SK-N-SH (cell line): ENCODE results near the gene AGO4. TPM values are rescaled to one million over a fixed set of nuclear protein-coding genes. Genes with fewer than 3 reads are reported as not detected.

Experiments used
- CTCF ChIA-PET: fragments of 300-600, 350-600 bp; formaldehyde crosslinking; extraction: SDS; loops from one replicate; lab custom pipeline; 2021; lab: Yijun Ruan, JAX
- POLR2A ChIA-PET: fragments of 350-600 bp; sonication (Branson Sonifier 250); formaldehyde crosslinking; extraction: SDS; loops from one replicate; lab custom pipeline; 2020; ENCODE audit warnings: antibody characterized with exemption, inconsistent platforms; lab: Yijun Ruan, JAX
- DNase-seq: peaks from one replicate; pipeline ENCODE4 v3.0.0; 2012
- H2AFZ ChIP-seq: fragments of 200-600 bp; sonication (generic); 2 replicates; pipeline ENCODE4 v1.8.1; 2016; ENCODE audit warnings: antibody characterized with exemption, mild to moderate bottlenecking, low read depth
- H3F3A ChIP-seq: fragments of 200-600 bp; sonication (generic); replicated peaks from 2 replicates; pipeline ENCODE3; 2016; ENCODE audit warnings: antibody characterized with exemption, mild to moderate bottlenecking; ENCODE audit not compliant: insufficient read depth
- H3K27ac ChIP-seq, 2 experiments: fragments of 200-500 bp in 1 of 2; fragments of 200-600 bp in 1 of 2; sonication (Bioruptor generic) in 1 of 2; sonication (generic), shearing (Covaris generic) in 1 of 2; 2 replicates each; pipeline versions ENCODE4 v1.5.1 to v1.6.1; 2014 to 2016; ENCODE audit warnings: low read depth in 2 of 2, inconsistent platforms in 1 of 2, low read length in 1 of 2, mild to moderate bottlenecking in 1 of 2, mixed read lengths in 1 of 2
- H3K27me3 ChIP-seq: fragments of 200-600 bp; sonication (generic), shearing (Covaris generic); 2 replicates; pipeline ENCODE4 v1.6.1; 2016; ENCODE audit warnings: mixed run types; ENCODE audit not compliant: insufficient read depth
- H3K36me3 ChIP-seq, 2 experiments: fragments of 200-500 bp in 1 of 2; fragments of 200-600 bp in 1 of 2; sonication (Bioruptor generic) in 1 of 2; sonication (generic) in 1 of 2; replicated peaks in 1 of 2; 2 replicates each; pipeline versions ENCODE3 to v1.5.1; 2014 to 2016; ENCODE audit warnings: low read length in 1 of 2, mild to moderate bottlenecking in 1 of 2; ENCODE audit not compliant: insufficient read depth in 2 of 2, control insufficient read depth in 1 of 2
- H3K4me1 ChIP-seq, 2 experiments: fragments of 200-500 bp in 1 of 2; fragments of 200-600 bp in 1 of 2; sonication (Bioruptor generic) in 1 of 2; sonication (generic), shearing (Covaris generic) in 1 of 2; 2 replicates each; pipeline versions ENCODE4 v1.5.1 to v1.6.1; 2014 to 2016; ENCODE audit warnings: low read depth in 1 of 2, low read length in 1 of 2, mixed run types in 1 of 2; ENCODE audit not compliant: insufficient read depth in 2 of 2, control insufficient read depth in 1 of 2
- H3K4me2 ChIP-seq: fragments of 200-600 bp; sonication (generic), shearing (Covaris generic); 2 replicates; pipeline ENCODE4 v1.6.1; 2017; ENCODE audit warnings: mixed run types
- H3K4me3 ChIP-seq, 2 experiments: fragments of 200-500 bp in 1 of 2; fragments of 200-600 bp in 1 of 2; sonication (Bioruptor generic) in 1 of 2; sonication (generic), shearing (Covaris generic) in 1 of 2; 2 replicates each; pipeline versions ENCODE4 v1.5.1 to v1.8.1; 2014 to 2016; ENCODE audit warnings: low read depth in 2 of 2, inconsistent platforms in 1 of 2, low read length in 1 of 2, mild to moderate bottlenecking in 1 of 2, mixed read lengths in 1 of 2, moderate library complexity in 1 of 2
- H3K79me2 ChIP-seq: fragments of 200-600 bp; sonication (generic); 2 replicates; pipeline ENCODE4 v1.8.1; 2017; ENCODE audit warnings: mild to moderate bottlenecking; ENCODE audit not compliant: insufficient read depth
- H3K9ac ChIP-seq: fragments of 200-600 bp; sonication (generic); 2 replicates; pipeline ENCODE4 v1.6.1; 2017; ENCODE audit warnings: mixed run types
- H3K9me2 ChIP-seq: fragments of 200-600 bp; sonication (generic); 2 replicates; pipeline ENCODE4 v1.6.1; 2017; ENCODE audit warnings: mixed run types
- H3K9me3 ChIP-seq: fragments of 200-600 bp; sonication (generic); 2 replicates; pipeline ENCODE4 v1.6.1; 2017; ENCODE audit warnings: mixed run types, mild to moderate bottlenecking, moderate library complexity
- H4K20me1 ChIP-seq: fragments of 200-600 bp; sonication (generic); 2 replicates; pipeline ENCODE4 v1.6.1; 2017; ENCODE audit warnings: mild to moderate bottlenecking, mixed run types; ENCODE audit not compliant: insufficient read depth
- FOSL2 ChIP-seq: IDR thresholded peaks from 2 replicates; pipeline ENCODE4 v1.4.0; 2012; ENCODE audit warnings: low read depth, mild to moderate bottlenecking, moderate library complexity, borderline replicate concordance
- GATA2 ChIP-seq: sonication (generic); formaldehyde crosslinking; IDR thresholded peaks from 2 replicates; pipeline ENCODE4 v1.5.0; 2020; ENCODE audit warnings: mild to moderate bottlenecking, missing genetic modification reagents
- JUND ChIP-seq: IDR thresholded peaks from 2 replicates; pipeline ENCODE4 v1.4.0; 2012
- MEF2A ChIP-seq: IDR thresholded peaks from 2 replicates; pipeline ENCODE4 v1.4.0; 2012; ENCODE audit warnings: low read depth, borderline replicate concordance
- MXI1 ChIP-seq: IDR thresholded peaks from 2 replicates; pipeline ENCODE4 v1.6.1; 2012; ENCODE audit warnings: mild to moderate bottlenecking, low read depth, low read length, improper control_type of control experiment
- NFIC ChIP-seq: IDR thresholded peaks from 2 replicates; pipeline ENCODE4 v1.4.0; 2012; ENCODE audit warnings: borderline replicate concordance
- RCOR1 ChIP-seq: fragments of 150-350 bp; IDR thresholded peaks from 2 replicates; pipeline ENCODE4 v1.6.1; 2017; ENCODE audit warnings: antibody characterized with exemption, low read length
- SMC3 ChIP-seq: IDR thresholded peaks from 2 replicates; pipeline ENCODE4 v1.6.1; 2012; ENCODE audit warnings: low read depth, low read length, improper control_type of control experiment
- TAF1 ChIP-seq: IDR thresholded peaks from 2 replicates; pipeline ENCODE4 v1.6.1; 2012; ENCODE audit warnings: low read depth, mild to moderate bottlenecking, low read length, moderate library complexity, borderline replicate concordance
- TEAD4 ChIP-seq: IDR thresholded peaks from 2 replicates; pipeline ENCODE4 v1.4.0; 2012; ENCODE audit warnings: mild to moderate bottlenecking, borderline replicate concordance; ENCODE audit not compliant: insufficient read depth
- WGBS: methylation state at CpG from one replicate; pipeline ENCODE4 v1.1.6; 2017; ENCODE audit warnings: low lambda C conversion rate; 5-methylcytosine and 5-hydroxymethylcytosine counted together
- polyA plus RNA-seq, 3 experiments: library from polyadenylated mRNA; depleted of rRNA; stranded (reverse); fragments of >200 nt; gene quantifications; 2 replicates each; pipeline ENCODE4 v1.2.3, GENCODE V29; 2012
- TF ChIP-seq, protein P1 (sequence below): IDR thresholded peaks from 2 replicates; pipeline ENCODE4 v1.4.0; 2012; ENCODE audit warnings: low read depth
- TF ChIP-seq, protein P2 (sequence below): IDR thresholded peaks from 2 replicates; pipeline ENCODE4 v1.6.1; 2012; ENCODE audit warnings: mild to moderate bottlenecking, low read depth, low read length, moderate library complexity
- TF ChIP-seq, protein P3 (sequence below): IDR thresholded peaks from 2 replicates; pipeline ENCODE4; 2012
- TF ChIP-seq, protein P4 (sequence below): fragments of 200-600 bp; sonication (generic); IDR thresholded peaks from 2 replicates; pipeline ENCODE4 v1.6.1; 2017; ENCODE audit warnings: antibody characterized with exemption, mild to moderate bottlenecking, moderate library complexity

AGO4 gene
- polyA plus RNA-seq, 1 of the 3 experiments (the other 2 are of a cell fraction): 4.8 TPM

DNA sequence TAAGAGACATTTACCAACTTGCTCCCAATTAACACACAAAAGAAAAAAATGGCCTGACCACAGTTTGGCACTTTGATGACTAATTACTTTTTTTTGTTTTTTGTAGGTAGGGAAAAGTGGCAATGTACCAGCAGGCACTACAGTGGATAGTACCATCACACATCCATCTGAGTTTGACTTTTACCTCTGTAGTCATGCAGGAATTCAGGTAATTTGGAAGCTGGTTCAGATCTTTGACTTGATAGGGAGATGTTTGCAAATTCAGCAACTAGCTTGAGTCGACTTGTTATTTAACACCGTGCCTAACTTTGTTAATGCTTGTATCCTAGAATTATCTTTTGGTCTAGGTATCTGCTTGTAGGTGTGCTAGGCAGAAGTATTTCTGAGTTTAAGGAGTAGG is 42.2 kb downstream of the AGO4 start:
- Histone ChIP-seq H3K9me3 (no peaks in the 10 kb centered on the region), H3F3A (no peaks in the 10 kb centered on the region), H3K4me1 (peaks cover 0 to 8% of the 10 kb centered on the region in 2 experiments; a peak in 2 of 4 replicates), H3K4me2 (no peak overlapping the region), H3K9me2 (no peaks in the 10 kb centered on the region), H3K9ac (no peak overlapping the region), H3K27me3 (no peaks in the 10 kb centered on the region), H2AFZ (no peak overlapping the region), H3K79me2 (no peaks in the 10 kb centered on the region), H4K20me1 (no peaks in the 10 kb centered on the region), H3K36me3 (peaks cover 47 to 66% of the 10 kb centered on the region in 2 experiments), H3K4me3 (no peak overlapping the region), H3K27ac (no peak overlapping the region)
- 97% methylated on average over 2 of the region's 2 CpGs for WGBS
- no peak for DNase-seq
- ChIA-PET CTCF (no interaction called here), POLR2A (no interaction called here)
- TF ChIP-seq, protein P1, sequence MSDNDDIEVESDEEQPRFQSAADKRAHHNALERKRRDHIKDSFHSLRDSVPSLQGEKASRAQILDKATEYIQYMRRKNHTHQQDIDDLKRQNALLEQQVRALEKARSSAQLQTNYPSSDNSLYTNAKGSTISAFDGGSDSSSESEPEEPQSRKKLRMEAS: no peak
- TF ChIP-seq MEF2A: no peak
- no peak for TF ChIP-seq TAF1
- no peak for TF ChIP-seq JUND

DNA sequence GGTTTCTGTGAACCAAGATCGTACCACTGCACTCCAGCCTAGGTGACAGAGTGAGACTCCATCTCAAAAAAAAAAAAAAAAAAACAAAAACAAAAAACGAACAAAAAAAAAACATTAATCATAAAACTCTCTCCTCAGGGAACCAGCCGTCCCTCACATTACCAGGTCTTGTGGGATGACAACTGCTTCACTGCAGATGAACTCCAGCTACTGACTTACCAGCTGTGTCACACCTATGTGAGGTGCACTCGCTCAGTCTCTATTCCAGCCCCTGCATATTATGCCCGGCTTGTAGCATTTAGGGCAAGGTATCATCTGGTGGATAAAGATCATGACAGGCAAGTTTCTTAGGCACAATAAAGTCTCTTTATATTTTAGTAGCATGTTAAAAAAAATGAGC is 42.9 kb downstream of the AGO4 start:
- ChIA-PET CTCF (interaction anchor here (0.7 to 1.5 kb wide), 2 partner anchors 32 to 135 kb away, joined by 3 to 10 read pairs; partner anchors contain the start of gene AGO1), POLR2A (no interaction called here)
- no peaks in the 10 kb centered on the region for H4K20me1 ChIP-seq
- 93% methylated on average over 5 of the region's 5 CpGs for WGBS
- H3K27me3 ChIP-seq: no peaks in the 10 kb centered on the region
- no peaks in the 10 kb centered on the region for H3K9me2 ChIP-seq
- H3K4me1 ChIP-seq: peaks cover 0 to 8% of the 10 kb centered on the region in 2 experiments; a peak in 2 of 4 replicates
- H3K4me2 ChIP-seq: no peak overlapping the region
- H2AFZ ChIP-seq: no peak overlapping the region
- H3F3A ChIP-seq: no peaks in the 10 kb centered on the region
- H3K9me3 ChIP-seq: no peaks in the 10 kb centered on the region
- no peak overlapping the region for H3K4me3 ChIP-seq
- H3K27ac ChIP-seq: no peak overlapping the region; a peak in 1 of 4 replicates
- H3K79me2 ChIP-seq: no peaks in the 10 kb centered on the region
- TF ChIP-seq RCOR1: no peak
- TF ChIP-seq JUND: no peak
- TF ChIP-seq, protein P2, sequence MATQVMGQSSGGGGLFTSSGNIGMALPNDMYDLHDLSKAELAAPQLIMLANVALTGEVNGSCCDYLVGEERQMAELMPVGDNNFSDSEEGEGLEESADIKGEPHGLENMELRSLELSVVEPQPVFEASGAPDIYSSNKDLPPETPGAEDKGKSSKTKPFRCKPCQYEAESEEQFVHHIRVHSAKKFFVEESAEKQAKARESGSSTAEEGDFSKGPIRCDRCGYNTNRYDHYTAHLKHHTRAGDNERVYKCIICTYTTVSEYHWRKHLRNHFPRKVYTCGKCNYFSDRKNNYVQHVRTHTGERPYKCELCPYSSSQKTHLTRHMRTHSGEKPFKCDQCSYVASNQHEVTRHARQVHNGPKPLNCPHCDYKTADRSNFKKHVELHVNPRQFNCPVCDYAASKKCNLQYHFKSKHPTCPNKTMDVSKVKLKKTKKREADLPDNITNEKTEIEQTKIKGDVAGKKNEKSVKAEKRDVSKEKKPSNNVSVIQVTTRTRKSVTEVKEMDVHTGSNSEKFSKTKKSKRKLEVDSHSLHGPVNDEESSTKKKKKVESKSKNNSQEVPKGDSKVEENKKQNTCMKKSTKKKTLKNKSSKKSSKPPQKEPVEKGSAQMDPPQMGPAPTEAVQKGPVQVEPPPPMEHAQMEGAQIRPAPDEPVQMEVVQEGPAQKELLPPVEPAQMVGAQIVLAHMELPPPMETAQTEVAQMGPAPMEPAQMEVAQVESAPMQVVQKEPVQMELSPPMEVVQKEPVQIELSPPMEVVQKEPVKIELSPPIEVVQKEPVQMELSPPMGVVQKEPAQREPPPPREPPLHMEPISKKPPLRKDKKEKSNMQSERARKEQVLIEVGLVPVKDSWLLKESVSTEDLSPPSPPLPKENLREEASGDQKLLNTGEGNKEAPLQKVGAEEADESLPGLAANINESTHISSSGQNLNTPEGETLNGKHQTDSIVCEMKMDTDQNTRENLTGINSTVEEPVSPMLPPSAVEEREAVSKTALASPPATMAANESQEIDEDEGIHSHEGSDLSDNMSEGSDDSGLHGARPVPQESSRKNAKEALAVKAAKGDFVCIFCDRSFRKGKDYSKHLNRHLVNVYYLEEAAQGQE: no peak
- TF ChIP-seq MXI1: no peak
- TF ChIP-seq TEAD4: no peak
- no peak for TF ChIP-seq NFIC
- TF ChIP-seq, protein P3, sequence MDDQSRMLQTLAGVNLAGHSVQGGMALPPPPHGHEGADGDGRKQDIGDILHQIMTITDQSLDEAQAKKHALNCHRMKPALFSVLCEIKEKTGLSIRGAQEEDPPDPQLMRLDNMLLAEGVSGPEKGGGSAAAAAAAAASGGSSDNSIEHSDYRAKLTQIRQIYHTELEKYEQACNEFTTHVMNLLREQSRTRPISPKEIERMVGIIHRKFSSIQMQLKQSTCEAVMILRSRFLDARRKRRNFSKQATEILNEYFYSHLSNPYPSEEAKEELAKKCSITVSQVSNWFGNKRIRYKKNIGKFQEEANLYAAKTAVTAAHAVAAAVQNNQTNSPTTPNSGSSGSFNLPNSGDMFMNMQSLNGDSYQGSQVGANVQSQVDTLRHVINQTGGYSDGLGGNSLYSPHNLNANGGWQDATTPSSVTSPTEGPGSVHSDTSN: no peak
- no peak for TF ChIP-seq SMC3
- TF ChIP-seq, protein P4, sequence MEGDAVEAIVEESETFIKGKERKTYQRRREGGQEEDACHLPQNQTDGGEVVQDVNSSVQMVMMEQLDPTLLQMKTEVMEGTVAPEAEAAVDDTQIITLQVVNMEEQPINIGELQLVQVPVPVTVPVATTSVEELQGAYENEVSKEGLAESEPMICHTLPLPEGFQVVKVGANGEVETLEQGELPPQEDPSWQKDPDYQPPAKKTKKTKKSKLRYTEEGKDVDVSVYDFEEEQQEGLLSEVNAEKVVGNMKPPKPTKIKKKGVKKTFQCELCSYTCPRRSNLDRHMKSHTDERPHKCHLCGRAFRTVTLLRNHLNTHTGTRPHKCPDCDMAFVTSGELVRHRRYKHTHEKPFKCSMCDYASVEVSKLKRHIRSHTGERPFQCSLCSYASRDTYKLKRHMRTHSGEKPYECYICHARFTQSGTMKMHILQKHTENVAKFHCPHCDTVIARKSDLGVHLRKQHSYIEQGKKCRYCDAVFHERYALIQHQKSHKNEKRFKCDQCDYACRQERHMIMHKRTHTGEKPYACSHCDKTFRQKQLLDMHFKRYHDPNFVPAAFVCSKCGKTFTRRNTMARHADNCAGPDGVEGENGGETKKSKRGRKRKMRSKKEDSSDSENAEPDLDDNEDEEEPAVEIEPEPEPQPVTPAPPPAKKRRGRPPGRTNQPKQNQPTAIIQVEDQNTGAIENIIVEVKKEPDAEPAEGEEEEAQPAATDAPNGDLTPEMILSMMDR: no peak
- no peak for TF ChIP-seq FOSL2
- no peak for TF ChIP-seq GATA2 (CRISPR knock-in tag)
- no peak for DNase-seq
- peaks cover 49 to 66% of the 10 kb centered on the region in 2 experiments for H3K36me3 ChIP-seq
- no peak overlapping the region for H3K9ac ChIP-seq
